DND-41 (cell line): ENCODE measurements around the gene MFRP.

Source experiments
- ATAC-seq: fragments of 200-7000 bp; cut with Tn5 transposase; 3 replicates; pipeline ENCODE4 v1.9.1; 2021; ENCODE audit warnings: low read depth; ENCODE audit not compliant: insufficient read depth
- DNase-seq: peaks from one replicate; pipeline ENCODE4 v3.0.0-alpha.2; 2020
- H2AFZ ChIP-seq: 2 replicates; pipeline ENCODE4 v1.6.0; 2012; ENCODE audit warnings: low read depth, low read length
- H3K27ac ChIP-seq: 2 replicates; pipeline ENCODE4 v1.5.1; 2012; ENCODE audit warnings: low read length, inconsistent platforms
- H3K27me3 ChIP-seq: fragments of 200-600 bp; sonication (generic); 2 replicates; pipeline ENCODE4 v1.6.0; 2012; ENCODE audit warnings: low read length, mild to moderate bottlenecking, inconsistent platforms; ENCODE audit not compliant: insufficient read depth, poor library complexity
- H3K36me3 ChIP-seq: 2 replicates; pipeline ENCODE4 v1.5.1; 2012; ENCODE audit warnings: low read length, inconsistent platforms; ENCODE audit not compliant: insufficient read depth
- H3K4me1 ChIP-seq: 2 replicates; pipeline ENCODE4 v1.5.1; 2012; ENCODE audit warnings: mild to moderate bottlenecking, low read length; ENCODE audit not compliant: insufficient read depth
- H3K4me2 ChIP-seq: 2 replicates; pipeline ENCODE4 v1.6.0; 2012; ENCODE audit warnings: mild to moderate bottlenecking, moderate library complexity, low read length, inconsistent platforms; ENCODE audit not compliant: insufficient read depth
- H3K4me3 ChIP-seq, 2 experiments: fragments of 200-600 bp in 1 of 2; shearing (Covaris generic) in 1 of 2; 2 replicates each; pipeline ENCODE4 v1.5.1; 2012 to 2016; ENCODE audit warnings: inconsistent platforms in 2 of 2, low read length in 2 of 2, mild to moderate bottlenecking in 2 of 2, low read depth in 1 of 2, moderate library complexity in 1 of 2
- H3K79me2 ChIP-seq: 2 replicates; pipeline ENCODE4 v1.6.0; 2012; ENCODE audit warnings: low read length, inconsistent platforms; ENCODE audit not compliant: insufficient read depth
- H3K9ac ChIP-seq: 2 replicates; pipeline ENCODE4 v1.6.0; 2012; ENCODE audit warnings: low read depth, mild to moderate bottlenecking, inconsistent platforms, low read length, moderate library complexity
- H3K9me3 ChIP-seq: 2 replicates; pipeline ENCODE4 v1.5.1; 2012; ENCODE audit warnings: low read length, moderate library complexity, mild to moderate bottlenecking, inconsistent platforms; ENCODE audit not compliant: insufficient read depth, severe bottlenecking
- H4K20me1 ChIP-seq: 2 replicates; pipeline ENCODE4 v1.6.0; 2012; ENCODE audit warnings: low read length; ENCODE audit not compliant: insufficient read depth
- CTCF ChIP-seq: IDR thresholded peaks from 2 replicates; pipeline ENCODE4 v1.5.1; 2012; ENCODE audit warnings: borderline replicate concordance, low read length, moderate library complexity, mild to moderate bottlenecking; ENCODE audit not compliant: poor library complexity, severe bottlenecking; ENCODE audit errors: extremely low read depth
- EZH2 ChIP-seq: IDR thresholded peaks from 3 replicates; pipeline ENCODE4 v1.6.1; 2012; ENCODE audit warnings: borderline replicate concordance, low read depth, mild to moderate bottlenecking, moderate library complexity, low read length, inconsistent platforms; ENCODE audit not compliant: severe bottlenecking

Gene MFRP

GRCh38 chr11:119368121-119369034 lies 21.9 kb upstream of the MFRP start:
- H3K9me3 ChIP-seq: no peaks in the 10 kb centered on the region
- no peak overlapping the region for H3K4me3 ChIP-seq
- no peaks in the 10 kb centered on the region for H3K79me2 ChIP-seq
- no peak overlapping the region for H3K4me2 ChIP-seq
- no peak overlapping the region for H3K9ac ChIP-seq
- H3K27ac ChIP-seq: no peak overlapping the region
- peaks cover 24% of the 10 kb centered on the region for H3K27me3 ChIP-seq
- H3K36me3 ChIP-seq: no peaks in the 10 kb centered on the region
- no peak for ATAC-seq
- no peaks in the 10 kb centered on the region for H3K4me1 ChIP-seq
- DNase-seq: no peak
- H2AFZ ChIP-seq: no peak overlapping the region
- no peaks in the 10 kb centered on the region for H4K20me1 ChIP-seq
- no peak for TF ChIP-seq CTCF
- TF ChIP-seq EZH2: no peak

DNA sequence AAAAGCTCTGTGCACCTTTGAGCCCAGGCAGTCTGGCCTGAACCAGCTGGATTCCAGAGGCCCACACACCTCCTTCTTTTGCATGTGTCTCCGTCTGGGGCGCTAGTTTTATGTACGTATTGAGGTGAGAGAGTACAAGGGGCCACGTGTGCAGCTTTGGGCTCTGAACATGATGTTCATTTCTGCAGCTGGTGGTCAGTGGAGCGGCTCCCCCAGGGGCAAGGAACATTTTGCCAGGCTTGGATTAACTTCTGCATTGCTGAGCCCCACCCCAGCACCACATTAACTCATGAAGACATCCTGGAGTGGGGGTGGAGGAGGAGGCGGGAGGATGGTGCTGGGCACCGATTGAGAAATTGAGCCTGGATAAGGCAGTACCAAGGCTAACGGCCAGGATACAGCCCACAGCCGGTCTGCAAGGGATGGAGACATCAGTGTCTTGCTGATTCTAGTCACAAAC lies 21.2 kb upstream of the MFRP start:
- TF ChIP-seq CTCF (no peak), EZH2 (no peak)
- Histone ChIP-seq H4K20me1 (no peaks in the 10 kb centered on the region), H3K9ac (no peak overlapping the region), H3K4me2 (no peak overlapping the region), H3K9me3 (no peaks in the 10 kb centered on the region), H3K36me3 (no peaks in the 10 kb centered on the region), H3K79me2 (no peaks in the 10 kb centered on the region), H3K27me3 (peaks cover 24% of the 10 kb centered on the region), H3K27ac (no peak overlapping the region), H2AFZ (no peak overlapping the region), H3K4me3 (no peak overlapping the region), H3K4me1 (no peaks in the 10 kb centered on the region)
- ATAC-seq: no peak
- DNase-seq: no peak

DNA sequence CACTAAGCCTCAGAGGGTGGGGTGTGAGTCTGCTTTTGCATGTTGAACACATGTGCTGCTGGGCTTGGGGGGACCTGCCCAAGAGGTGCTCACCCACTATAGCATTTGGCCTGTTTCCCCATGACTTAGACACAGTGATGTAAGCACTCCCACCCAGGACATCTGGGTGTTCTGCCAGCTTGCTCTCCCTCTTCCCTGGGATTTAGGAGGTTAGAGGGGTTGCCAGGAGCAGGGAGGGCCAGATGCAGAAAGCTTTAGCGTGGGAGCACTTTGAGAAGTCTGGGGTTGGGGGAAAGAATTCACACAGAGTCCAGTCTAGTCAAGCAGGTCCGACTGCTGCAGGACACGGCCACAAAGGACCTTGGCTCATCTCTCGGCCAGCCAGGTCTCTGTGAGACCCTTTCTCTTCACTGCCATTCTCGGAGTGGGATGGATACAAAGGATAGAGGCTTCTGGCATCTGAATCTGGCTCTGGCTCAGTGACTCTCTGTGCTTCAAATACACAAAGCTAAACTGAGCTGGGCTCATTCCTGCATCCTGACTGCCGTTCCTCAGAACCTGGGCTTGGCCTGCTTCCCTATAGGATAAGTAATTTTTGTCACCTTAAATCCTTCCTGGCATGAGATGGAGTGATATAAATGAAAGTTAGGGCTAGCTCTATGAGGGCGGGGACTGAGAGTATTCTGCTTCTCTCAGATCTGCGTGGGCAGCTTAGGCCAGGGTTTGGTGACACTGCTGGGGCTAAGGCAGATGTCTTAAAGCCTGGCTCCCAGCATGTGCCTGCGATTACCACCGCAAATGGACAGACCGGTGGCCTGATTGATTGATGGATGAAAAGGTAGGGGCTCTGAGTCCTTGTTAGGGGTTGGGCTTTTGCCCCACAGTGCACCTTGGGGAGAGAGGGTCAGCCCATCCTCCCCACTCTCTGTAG lies 20.4 kb upstream of the MFRP start:
- Histone ChIP-seq H3K27ac (no peak overlapping the region), H3K9ac (no peak overlapping the region)

More for the DNA sequence above, 20.4 kb upstream of the MFRP start:
- ATAC-seq (no peak), DNase-seq (no peak)
- H3K36me3 ChIP-seq: no peaks in the 10 kb centered on the region
- no peak overlapping the region for H2AFZ ChIP-seq
- no peaks in the 10 kb centered on the region for H3K4me1 ChIP-seq
- H3K9me3 ChIP-seq: no peaks in the 10 kb centered on the region
- no peak for TF ChIP-seq EZH2
- peaks cover 24% of the 10 kb centered on the region for H3K27me3 ChIP-seq
- no peak overlapping the region for H3K4me2 ChIP-seq
- no peaks in the 10 kb centered on the region for H4K20me1 ChIP-seq
- H3K79me2 ChIP-seq: no peaks in the 10 kb centered on the region
- no peak overlapping the region for H3K4me3 ChIP-seq
